Kidney (tissue), 14 donors: ENCODE data around the gene CALML5. TPM values are rescaled to one million over a fixed set of nuclear protein-coding genes. Genes with fewer than 3 reads are reported as not detected.

Experiments
- DNase-seq, 5 donors: peaks; one replicate each; pipeline ENCODE4 v3.0.0-alpha.2; 2013 to 2020
- FAIRE-seq: peaks from 2 replicates; lab custom pipeline; 2012; peaks lifted over from hg19 to GRCh38; lab: Jason Lieb, UNC
- H3K27ac ChIP-seq, 2 donors: one replicate each; pipeline ENCODE4 v1.7.0; 2013; ENCODE audit warnings: low read depth in 2 of 2, low read length in 2 of 2, inconsistent platforms in 1 of 2
- H3K27me3 ChIP-seq: one replicate; pipeline ENCODE4 v1.7.1; 2013; ENCODE audit warnings: low read length, inconsistent platforms; ENCODE audit not compliant: control insufficient read depth, insufficient read depth
- H3K36me3 ChIP-seq, 3 donors: one replicate each; pipeline versions ENCODE4 v1.7.0 to v1.7.1; 2013; ENCODE audit warnings: low read length in 3 of 3, control low read depth in 1 of 3, inconsistent platforms in 1 of 3; ENCODE audit not compliant: insufficient read depth in 3 of 3, control insufficient read depth in 2 of 3
- H3K4me1 ChIP-seq, 3 donors: one replicate each; pipeline versions ENCODE4 v1.7.0 to v1.7.1; 2013; ENCODE audit warnings: low read length in 3 of 3, inconsistent platforms in 1 of 3, low read depth in 1 of 3; ENCODE audit not compliant: control insufficient read depth in 2 of 3, insufficient read depth in 2 of 3
- H3K4me3 ChIP-seq, 3 donors: one replicate each; pipeline versions ENCODE4 v1.7.0 to v1.8.1; 2013; ENCODE audit warnings: low read length in 3 of 3, control low read depth in 1 of 3, inconsistent platforms in 1 of 3
- H3K9ac ChIP-seq, 3 donors: one replicate each; pipeline versions ENCODE4 v1.7.0 to v1.7.1; 2013; ENCODE audit warnings: low read length in 3 of 3, control low read depth in 1 of 3, inconsistent platforms in 1 of 3
- H3K9me3 ChIP-seq, 3 donors: one replicate each; pipeline versions ENCODE4 v1.7.0 to v1.7.1; 2013; ENCODE audit warnings: low read length in 3 of 3, control low read depth in 1 of 3, inconsistent platforms in 1 of 3; ENCODE audit not compliant: control insufficient read depth in 2 of 3, insufficient read depth in 1 of 3
- intact Hi-C: fragments of 100-400 bp; cut with DNase I; formaldehyde crosslinking; loops from one replicate; pipeline ENCODE4 v1.11.1; 2022
- polyA plus RNA-seq: library from polyadenylated mRNA; stranded (reverse); fragments of 350-450 nt; fragmentation: Illumina TruSeq; extraction: RNeasy Lipid Tissue Mini Kit (QIAGEN cat#74804); gene quantifications from one replicate; pipeline ENCODE4 v1.2.3, GENCODE V29; 2014; ENCODE audit warnings: low read depth, low replicate concordance; ENCODE audit not compliant: insufficient read depth
- total RNA-seq: library from RNA; stranded (reverse); fragmentation: NEBNext Ultra II Directional; extraction: Animal tissue kit (Norgen Biotek cat#: 25700); gene quantifications from one replicate; pipeline ENCODE4 v1.2.1, GENCODE V29; 2021
- TF ChIP-seq, protein P1 (sequence below): IDR thresholded peaks from 3 replicates; pipeline ENCODE4 v1.5.1; 2012; ENCODE audit warnings: mild to moderate bottlenecking, moderate library complexity, borderline replicate concordance; ENCODE audit not compliant: insufficient read depth; ENCODE audit errors: extremely low read depth
- donor health status: control.
- donor health status: control.
- donor health status: control.
- donor health status: control.
- donor health status: control.
- donor health status: DM: yes; HTN: yes; CAD: no.
- donor health status: Normal renal cell carcinoma (clear cell type).

Gene CALML5
- total and polyA plus RNA-seq, 2 donors from 2014 or later: not detected

DNA sequence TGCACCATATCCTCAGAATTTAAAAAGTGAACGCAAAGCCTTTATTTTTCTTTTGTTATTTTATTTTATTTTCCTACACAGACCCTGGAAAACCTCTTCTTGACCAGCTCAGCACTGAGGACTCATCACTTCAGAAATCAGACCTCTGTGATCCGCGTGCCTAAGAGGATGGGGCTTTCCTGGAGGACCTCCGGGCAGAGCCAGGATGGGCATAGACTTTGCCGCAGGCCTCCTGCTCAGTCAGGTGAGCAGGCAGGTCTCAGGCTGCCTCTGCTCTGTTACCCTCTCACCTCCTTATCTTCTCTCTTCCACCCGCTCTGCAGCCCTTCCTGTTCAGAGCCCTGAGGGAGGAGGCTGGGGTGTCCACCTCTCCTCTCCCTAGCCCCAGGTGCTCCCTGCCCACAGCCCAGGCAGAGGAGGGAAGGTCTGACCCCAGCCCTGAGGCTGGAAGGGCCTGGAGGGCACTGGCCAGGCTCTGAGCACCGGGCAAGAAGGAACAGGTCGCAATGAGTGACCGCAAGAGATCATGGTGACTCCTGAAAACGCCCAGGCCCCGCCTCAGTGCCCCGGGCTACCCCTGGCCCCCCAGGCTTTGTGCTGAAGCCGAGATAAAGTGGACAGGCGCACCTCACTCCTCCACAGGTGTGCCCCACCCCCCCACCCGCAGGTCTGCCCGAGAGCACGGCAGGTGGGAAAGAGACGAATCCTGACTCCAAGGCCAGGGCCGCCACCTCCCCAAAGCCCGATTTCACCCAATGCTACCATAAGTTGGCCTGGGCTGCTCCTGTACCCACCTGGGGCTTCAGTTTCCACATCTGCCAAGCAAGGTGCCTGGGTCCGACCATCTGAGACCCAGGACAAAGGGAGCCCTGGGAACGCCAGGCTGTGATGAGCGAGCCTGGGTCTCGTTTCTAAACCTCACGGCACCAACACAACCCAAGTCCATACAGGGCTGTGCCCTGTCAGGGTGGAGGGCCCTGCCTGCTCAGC lies 2.8 kb downstream of the CALML5 start:
- Histone ChIP-seq H3K27me3 (no peaks in the 10 kb centered on the region), H3K27ac (no peak overlapping the region), H3K4me3 (no peak overlapping the region), H3K9ac (no peak overlapping the region), H3K36me3 (no peaks in the 10 kb centered on the region), H3K9me3 (no peaks in the 10 kb centered on the region), H3K4me1 (peaks cover 0 to 2% (median 0%) of the 10 kb centered on the region in 3 donors)
- no peak for FAIRE-seq
- TF ChIP-seq, protein P1, sequence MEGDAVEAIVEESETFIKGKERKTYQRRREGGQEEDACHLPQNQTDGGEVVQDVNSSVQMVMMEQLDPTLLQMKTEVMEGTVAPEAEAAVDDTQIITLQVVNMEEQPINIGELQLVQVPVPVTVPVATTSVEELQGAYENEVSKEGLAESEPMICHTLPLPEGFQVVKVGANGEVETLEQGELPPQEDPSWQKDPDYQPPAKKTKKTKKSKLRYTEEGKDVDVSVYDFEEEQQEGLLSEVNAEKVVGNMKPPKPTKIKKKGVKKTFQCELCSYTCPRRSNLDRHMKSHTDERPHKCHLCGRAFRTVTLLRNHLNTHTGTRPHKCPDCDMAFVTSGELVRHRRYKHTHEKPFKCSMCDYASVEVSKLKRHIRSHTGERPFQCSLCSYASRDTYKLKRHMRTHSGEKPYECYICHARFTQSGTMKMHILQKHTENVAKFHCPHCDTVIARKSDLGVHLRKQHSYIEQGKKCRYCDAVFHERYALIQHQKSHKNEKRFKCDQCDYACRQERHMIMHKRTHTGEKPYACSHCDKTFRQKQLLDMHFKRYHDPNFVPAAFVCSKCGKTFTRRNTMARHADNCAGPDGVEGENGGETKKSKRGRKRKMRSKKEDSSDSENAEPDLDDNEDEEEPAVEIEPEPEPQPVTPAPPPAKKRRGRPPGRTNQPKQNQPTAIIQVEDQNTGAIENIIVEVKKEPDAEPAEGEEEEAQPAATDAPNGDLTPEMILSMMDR: no peak
- intact Hi-C loops: no loop called here
- peak in 1 of 5 donors; percentile 45 for DNase-seq

DNA sequence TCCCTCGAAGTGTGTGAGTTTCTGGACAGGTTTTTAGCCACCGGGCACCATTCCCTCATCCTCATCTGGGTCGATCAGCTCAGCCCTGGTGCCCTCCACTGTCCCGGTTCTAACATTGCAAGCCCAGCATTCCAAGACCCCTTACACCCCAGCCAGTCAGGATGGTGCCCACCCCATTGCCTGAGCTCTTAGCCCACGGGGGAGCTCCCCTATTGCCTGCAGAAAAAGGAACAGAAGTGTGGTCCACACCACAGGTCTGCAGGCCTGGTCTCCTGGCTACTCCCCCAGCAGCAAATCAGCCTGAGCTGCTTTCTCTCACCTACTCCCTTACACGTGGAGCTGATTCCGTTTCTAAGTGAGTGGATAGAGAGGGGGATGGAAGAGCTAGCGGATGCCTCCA lies 4.8 kb downstream of the CALML5 start:
- FAIRE-seq (no peak), DNase-seq (peak in 2 of 5 donors; percentile 19 to 26)
- intact Hi-C loops: no loop called here
- H3K36me3 ChIP-seq: no peaks in the 10 kb centered on the region
- TF ChIP-seq, protein P1: no peak
- H3K9ac ChIP-seq: no peak overlapping the region
- no peaks in the 10 kb centered on the region for H3K27me3 ChIP-seq
- H3K9me3 ChIP-seq: no peaks in the 10 kb centered on the region
- no peak overlapping the region for H3K4me3 ChIP-seq
- H3K4me1 ChIP-seq: peaks cover 0 to 2% (median 0%) of the 10 kb centered on the region in 3 donors
- H3K27ac ChIP-seq: no peak overlapping the region

DNA sequence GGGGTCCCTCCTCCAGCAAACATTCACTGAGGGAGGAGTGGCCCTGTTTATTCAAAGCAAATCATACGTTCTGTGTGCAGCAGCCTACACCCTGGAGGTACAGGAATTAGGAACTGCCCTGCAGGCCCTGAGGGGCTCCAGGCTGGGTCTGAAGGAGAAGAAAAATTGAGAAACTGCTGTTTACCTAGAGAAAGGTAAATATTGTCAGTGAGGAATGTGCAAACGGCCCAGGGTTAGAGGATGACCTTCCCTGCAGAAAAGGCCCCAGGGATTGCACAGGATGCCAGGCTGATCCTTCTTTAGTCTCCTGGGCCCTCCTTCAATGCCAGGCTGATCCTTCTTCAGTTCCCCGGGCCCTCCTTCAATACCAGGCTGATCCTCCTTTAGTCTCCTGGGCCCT lies 5.7 kb downstream of the CALML5 start:
- TF ChIP-seq, protein P1: no peak
- Histone ChIP-seq H3K27ac (no peak overlapping the region), H3K36me3 (no peaks in the 10 kb centered on the region), H3K4me1 (peaks cover 0 to 2% (median 0%) of the 10 kb centered on the region in 3 donors), H3K9me3 (no peaks in the 10 kb centered on the region), H3K27me3 (no peaks in the 10 kb centered on the region), H3K9ac (no peak overlapping the region), H3K4me3 (no peak overlapping the region)
- no peak for FAIRE-seq
- DNase-seq: peak in 1 of 5 donors; percentile 20
- intact Hi-C loops: no loop called here
